ENCODE results near the gene KIAA0513.
"Not testable (repeated sequence)": the region's sequence is repeated elsewhere in the genome, so short reads cannot be mapped to it uniquely, and the experiment has no call there.

The KIAA0513 gene

GRCh38 chr16:85029981-85030401 lies 2.4 kb downstream of the KIAA0513 start:
- H3K27ac ChIP-seq (ENCODE audit: low read length): no peak overlapping the region
- no peaks in the 10 kb centered on the region for H3K9me3 ChIP-seq (ENCODE audit: insufficient read depth, low read length, severe bottlenecking)
- peaks cover 15% of the 10 kb centered on the region for H3K27me3 ChIP-seq (ENCODE audit: insufficient read depth, low read length, poor library complexity)
- no peak for TF ChIP-seq EZH2 (IDR thresholded peaks at IDR 0.05; ENCODE audit: borderline replicate concordance, low read depth, low read length, severe bottlenecking)
- no peak for TF ChIP-seq CTCF (IDR thresholded peaks at IDR 0.05; ENCODE audit: borderline replicate concordance, extremely low read depth, low read length, poor library complexity, severe bottlenecking)
- H2AFZ ChIP-seq (ENCODE audit: low read depth, low read length): no peak overlapping the region
- no peaks in the 10 kb centered on the region for H3K79me2 ChIP-seq (ENCODE audit: insufficient read depth, low read length)
- H3K4me3 ChIP-seq (ENCODE audit: low read depth in 1 of 2, low read length in 2 of 2): no peak overlapping the region
- DNase-seq: no peak
- H3K36me3 ChIP-seq (ENCODE audit: insufficient read depth, low read length): no peaks in the 10 kb centered on the region
- H4K20me1 ChIP-seq (ENCODE audit: insufficient read depth, low read length): no peaks in the 10 kb centered on the region
- no peak overlapping the region for H3K4me2 ChIP-seq (ENCODE audit: insufficient read depth, low read length)
- no peak for ATAC-seq (ENCODE audit: insufficient read depth, low read depth)
- peaks cover 27% of the 10 kb centered on the region for H3K4me1 ChIP-seq (ENCODE audit: insufficient read depth, low read length)
- no peak overlapping the region for H3K9ac ChIP-seq (ENCODE audit: low read depth, low read length)

GRCh38 chr16:85031451-85031850 lies 3.9 kb downstream of the KIAA0513 start:
- no peak for DNase-seq
- Histone ChIP-seq H3K79me2 (ENCODE audit: insufficient read depth, low read length) (no peaks in the 10 kb centered on the region), H3K27ac (ENCODE audit: low read length) (no peak overlapping the region)

GRCh38 chr16:85032187-85032586 lies 4.6 kb downstream of the KIAA0513 start:
- H3K9ac ChIP-seq (ENCODE audit: low read depth, low read length); H3K4me2 ChIP-seq (ENCODE audit: insufficient read depth, low read length); H3K79me2 ChIP-seq (ENCODE audit: insufficient read depth, low read length); DNase-seq; H3K4me3 ChIP-seq (ENCODE audit: low read depth in 1 of 2, low read length in 2 of 2); H3K9me3 ChIP-seq (ENCODE audit: insufficient read depth, low read length, severe bottlenecking); H2AFZ ChIP-seq (ENCODE audit: low read depth, low read length); H3K27ac ChIP-seq (ENCODE audit: low read length); H4K20me1 ChIP-seq (ENCODE audit: insufficient read depth, low read length); ATAC-seq (ENCODE audit: insufficient read depth, low read depth); H3K36me3 ChIP-seq (ENCODE audit: insufficient read depth, low read length): not testable (repeated sequence)
- H3K27me3 ChIP-seq (ENCODE audit: insufficient read depth, low read length, poor library complexity): peaks cover 15% of the 10 kb centered on the region
- H3K4me1 ChIP-seq (ENCODE audit: insufficient read depth, low read length): peaks cover 19% of the 10 kb centered on the region

More at GRCh38 chr16:85031451-85031850, 3.9 kb downstream of the KIAA0513 start:
- Histone ChIP-seq H3K4me3 (ENCODE audit: low read depth in 1 of 2, low read length in 2 of 2) (no peak overlapping the region), H3K4me1 (ENCODE audit: insufficient read depth, low read length) (peaks cover 27% of the 10 kb centered on the region), H3K27me3 (ENCODE audit: insufficient read depth, low read length, poor library complexity) (peaks cover 15% of the 10 kb centered on the region), H3K4me2 (ENCODE audit: insufficient read depth, low read length) (no peak overlapping the region), H3K9me3 (ENCODE audit: insufficient read depth, low read length, severe bottlenecking) (no peaks in the 10 kb centered on the region), H4K20me1 (ENCODE audit: insufficient read depth, low read length) (no peaks in the 10 kb centered on the region), H3K36me3 (ENCODE audit: insufficient read depth, low read length) (no peaks in the 10 kb centered on the region), H2AFZ (ENCODE audit: low read depth, low read length) (no peak overlapping the region), H3K9ac (ENCODE audit: low read depth, low read length) (no peak overlapping the region)
- ATAC-seq (ENCODE audit: insufficient read depth, low read depth): no peak
- TF ChIP-seq EZH2 (IDR thresholded peaks at IDR 0.05; ENCODE audit: borderline replicate concordance, low read depth, low read length, severe bottlenecking) (no peak), CTCF (IDR thresholded peaks at IDR 0.05; ENCODE audit: borderline replicate concordance, extremely low read depth, low read length, poor library complexity, severe bottlenecking) (no peak)

GRCh38 chr16:85033171-85033570 lies 5.6 kb downstream of the KIAA0513 start:
- peaks cover 14% of the 10 kb centered on the region for H3K4me1 ChIP-seq (ENCODE audit: insufficient read depth, low read length)

More at GRCh38 chr16:85033171-85033570, 5.6 kb downstream of the KIAA0513 start:
- H3K9me3 ChIP-seq (ENCODE audit: insufficient read depth, low read length, severe bottlenecking): no peaks in the 10 kb centered on the region
- H3K4me3 ChIP-seq (ENCODE audit: low read depth in 1 of 2, low read length in 2 of 2): no peak overlapping the region
- no peak overlapping the region for H2AFZ ChIP-seq (ENCODE audit: low read depth, low read length)
- H3K9ac ChIP-seq (ENCODE audit: low read depth, low read length): no peak overlapping the region
- peaks cover 12% of the 10 kb centered on the region for H3K27me3 ChIP-seq (ENCODE audit: insufficient read depth, low read length, poor library complexity)
- TF ChIP-seq EZH2 (IDR thresholded peaks at IDR 0.05; ENCODE audit: borderline replicate concordance, low read depth, low read length, severe bottlenecking): no peak
- TF ChIP-seq CTCF (IDR thresholded peaks at IDR 0.05; ENCODE audit: borderline replicate concordance, extremely low read depth, low read length, poor library complexity, severe bottlenecking): no peak
- no peaks in the 10 kb centered on the region for H3K79me2 ChIP-seq (ENCODE audit: insufficient read depth, low read length)
- no peaks in the 10 kb centered on the region for H3K36me3 ChIP-seq (ENCODE audit: insufficient read depth, low read length)
- no peak overlapping the region for H3K4me2 ChIP-seq (ENCODE audit: insufficient read depth, low read length)
- no peaks in the 10 kb centered on the region for H4K20me1 ChIP-seq (ENCODE audit: insufficient read depth, low read length)
- H3K27ac ChIP-seq (ENCODE audit: low read length): no peak overlapping the region
- DNase-seq (no peak), ATAC-seq (ENCODE audit: insufficient read depth, low read depth) (no peak)

Data from DND-41 (cell line).